Fibroblast of lung (primary cell): ENCODE measurements around the gene C1orf185.

Source experiments
- EZH2 ChIP-seq: IDR thresholded peaks from 2 replicates; pipeline ENCODE4 v1.5.1; 2012; ENCODE audit warnings: low read length, control low read depth, mild to moderate bottlenecking; ENCODE audit errors: missing control alignments
- TF ChIP-seq, protein P1 (sequence below), 2 donors: IDR thresholded peaks in 1 of 2; conservative IDR thresholded peaks in 1 of 2; 1 replicate in 1 of 2; 2 replicates in 1 of 2; pipeline ENCODE4 v1.5.1; 2011 to 2012; ENCODE audit warnings: low read length in 2 of 2, control low read depth in 1 of 2, inconsistent platforms in 1 of 2, low read depth in 1 of 2, mild to moderate bottlenecking in 1 of 2

DNA sequence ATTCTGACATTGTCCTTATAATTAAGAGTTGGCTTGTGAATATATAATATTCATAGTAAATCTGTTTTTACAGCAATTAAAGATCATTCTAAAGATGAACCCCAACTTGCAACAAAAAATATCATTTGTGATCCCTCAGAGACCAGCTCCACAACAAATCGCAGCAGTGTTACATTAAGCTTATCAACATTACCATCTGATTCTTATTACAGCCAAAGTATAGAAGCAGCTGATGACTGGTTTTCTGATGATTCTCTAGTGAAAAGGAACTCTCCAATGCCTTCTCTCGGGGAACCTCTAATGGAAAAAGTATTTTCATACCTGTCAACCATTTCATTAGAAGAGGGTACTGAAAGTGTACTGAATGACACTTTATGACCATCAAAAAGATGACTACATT, 45.4 kb downstream of the C1orf185 start:
- no peak for TF ChIP-seq EZH2
- TF ChIP-seq, protein P1, sequence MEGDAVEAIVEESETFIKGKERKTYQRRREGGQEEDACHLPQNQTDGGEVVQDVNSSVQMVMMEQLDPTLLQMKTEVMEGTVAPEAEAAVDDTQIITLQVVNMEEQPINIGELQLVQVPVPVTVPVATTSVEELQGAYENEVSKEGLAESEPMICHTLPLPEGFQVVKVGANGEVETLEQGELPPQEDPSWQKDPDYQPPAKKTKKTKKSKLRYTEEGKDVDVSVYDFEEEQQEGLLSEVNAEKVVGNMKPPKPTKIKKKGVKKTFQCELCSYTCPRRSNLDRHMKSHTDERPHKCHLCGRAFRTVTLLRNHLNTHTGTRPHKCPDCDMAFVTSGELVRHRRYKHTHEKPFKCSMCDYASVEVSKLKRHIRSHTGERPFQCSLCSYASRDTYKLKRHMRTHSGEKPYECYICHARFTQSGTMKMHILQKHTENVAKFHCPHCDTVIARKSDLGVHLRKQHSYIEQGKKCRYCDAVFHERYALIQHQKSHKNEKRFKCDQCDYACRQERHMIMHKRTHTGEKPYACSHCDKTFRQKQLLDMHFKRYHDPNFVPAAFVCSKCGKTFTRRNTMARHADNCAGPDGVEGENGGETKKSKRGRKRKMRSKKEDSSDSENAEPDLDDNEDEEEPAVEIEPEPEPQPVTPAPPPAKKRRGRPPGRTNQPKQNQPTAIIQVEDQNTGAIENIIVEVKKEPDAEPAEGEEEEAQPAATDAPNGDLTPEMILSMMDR (conservative IDR thresholded peaks at IDR 0.05 in 1 of 2, IDR thresholded peaks at IDR 0.05 in 1 of 2; ENCODE audit: low read depth in 1 of 2, low read length in 2 of 2), result no peak
